HG03066 (cell line): ENCODE results near the gene ZNRF3.
"Not testable (repeated sequence)": the region's sequence is repeated elsewhere in the genome, so short reads cannot be mapped to it uniquely, and the experiment has no call there.

Experiments
- ATAC-seq: cut with Tn5 transposase; IDR thresholded peaks from one replicate; pipeline ENCODE4 v1.9.1; 2021; ENCODE audit warnings: low read depth; ENCODE audit not compliant: unreplicated experiment

Gene ZNRF3

DNA sequence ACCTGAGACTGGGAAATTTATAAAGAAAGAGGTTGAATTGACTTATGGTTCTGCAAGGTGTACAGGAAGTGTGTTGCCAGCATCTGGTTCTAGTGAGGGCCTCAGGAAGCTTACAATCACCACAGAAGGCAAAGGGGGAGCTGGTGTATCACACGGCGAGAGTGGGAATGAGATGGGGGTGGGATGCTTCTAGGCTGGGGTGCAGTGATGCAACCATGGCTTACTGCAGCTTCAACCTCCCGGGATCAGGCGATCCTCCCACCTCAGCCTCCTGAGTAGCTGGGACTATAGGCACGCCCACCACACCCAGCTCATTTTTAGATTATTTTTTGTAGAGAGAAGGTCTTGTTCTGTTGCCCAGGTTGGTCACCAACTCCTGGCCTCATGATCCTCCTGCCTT is 117.3 kb downstream of the ZNRF3 start:
- ATAC-seq: no peak

DNA sequence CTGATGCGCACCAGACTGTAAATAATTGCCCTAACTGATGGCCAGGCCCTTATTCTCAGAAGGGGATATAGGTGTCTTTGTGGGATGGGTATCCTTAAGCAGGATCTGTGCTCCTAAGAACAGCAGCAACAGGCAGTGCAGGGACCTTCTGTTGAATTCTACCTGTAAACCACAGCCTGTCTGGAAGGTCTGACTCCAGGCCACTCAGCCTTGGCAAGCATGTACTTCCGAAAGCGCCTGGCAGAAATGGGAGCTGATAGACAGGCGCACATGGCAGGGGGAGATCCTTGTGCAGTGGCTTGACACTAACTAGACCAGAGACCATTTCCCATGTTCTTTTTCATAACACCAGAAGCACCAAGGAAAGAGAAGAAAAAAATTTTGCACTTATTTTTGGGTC is 119.2 kb downstream of the ZNRF3 start:
- no peak for ATAC-seq

DNA sequence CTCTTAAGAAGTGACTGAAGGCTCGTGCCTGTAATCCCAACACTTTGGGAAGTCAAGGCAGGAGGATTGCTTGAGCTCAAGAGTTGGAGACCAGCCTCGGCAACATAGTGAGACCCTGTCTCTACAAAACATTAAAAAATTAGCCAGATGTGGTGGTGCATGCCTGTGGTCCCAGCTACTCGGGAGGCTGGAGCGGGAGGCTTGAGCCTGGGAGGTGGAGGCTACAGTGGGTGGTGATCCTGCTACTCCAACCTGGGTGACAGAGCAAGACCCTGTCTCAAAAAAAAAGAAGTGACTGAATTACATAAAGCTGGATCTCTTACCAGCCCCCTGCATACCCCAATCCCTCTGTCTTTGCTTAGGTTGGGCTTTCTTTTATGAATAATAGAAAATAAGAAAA is 120.2 kb downstream of the ZNRF3 start:
- ATAC-seq: no peak

DNA sequence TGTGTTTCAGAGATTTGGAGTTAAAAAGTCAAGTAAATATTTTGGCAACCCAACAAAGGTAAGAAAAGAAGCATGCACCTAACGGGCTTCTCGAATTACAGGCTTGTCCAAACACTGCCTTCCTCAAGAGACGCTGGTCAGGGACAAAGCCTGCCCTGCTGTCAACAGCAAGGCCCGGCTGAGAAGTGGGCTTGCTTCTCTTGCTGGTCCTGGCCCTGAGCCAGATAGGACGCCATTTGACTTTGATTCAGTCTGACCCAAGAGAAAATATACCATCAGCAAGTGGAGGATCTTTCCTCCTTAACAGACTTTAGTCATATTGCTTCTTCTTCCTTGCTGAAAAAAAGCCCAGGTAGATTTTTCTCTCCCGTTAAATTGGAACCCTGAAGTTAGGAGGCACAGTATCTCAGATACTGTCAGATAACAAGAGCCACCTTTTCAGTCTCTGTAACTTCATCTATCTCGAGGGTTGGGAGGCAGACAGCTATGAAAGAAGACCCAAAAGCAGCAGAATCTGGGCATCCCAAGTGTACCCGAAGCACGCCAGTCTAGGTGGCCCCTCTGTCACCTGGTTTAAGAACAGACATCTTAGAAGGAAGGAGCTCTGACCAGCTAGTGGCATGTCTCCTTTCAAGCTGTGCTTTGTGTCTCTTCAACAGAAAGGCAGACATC is 120.7 kb downstream of the ZNRF3 start:
- ATAC-seq: no peak

DNA sequence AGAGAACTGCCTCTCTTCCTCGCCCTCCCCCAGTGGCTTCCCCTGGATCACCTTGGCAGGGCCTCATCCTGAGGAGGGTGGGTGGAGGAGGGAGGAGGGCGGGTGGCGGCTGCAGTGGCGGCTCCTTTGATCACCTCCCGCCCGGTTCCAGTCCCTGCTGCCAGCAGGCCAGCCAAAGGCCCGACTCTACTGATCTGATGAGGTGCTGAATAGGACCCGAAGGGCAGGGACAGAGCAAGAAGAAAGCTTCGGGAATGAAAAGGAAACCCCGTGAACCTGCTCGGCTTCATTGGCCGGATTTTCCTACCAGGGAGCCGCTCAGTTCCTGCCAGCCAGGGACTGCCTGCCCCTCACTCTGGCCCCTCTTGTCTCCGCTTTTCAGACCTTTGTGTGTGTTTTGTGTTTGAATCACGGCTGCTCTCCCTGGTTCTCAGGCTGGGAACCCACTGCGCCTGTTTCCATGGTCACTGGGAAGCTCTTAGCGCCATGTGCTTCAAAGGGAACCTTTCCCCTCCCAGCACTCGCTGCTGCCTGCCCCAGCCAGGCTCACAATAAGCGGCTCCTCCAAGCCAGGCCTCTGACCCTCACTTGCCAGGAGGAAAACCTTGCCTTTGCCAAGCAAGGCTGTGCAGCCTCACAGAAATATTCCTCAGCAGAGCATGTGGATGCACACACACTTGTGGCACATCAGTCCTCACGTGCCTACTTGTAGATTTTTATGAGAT is 121.4 kb downstream of the ZNRF3 start:
- no peak for ATAC-seq

DNA sequence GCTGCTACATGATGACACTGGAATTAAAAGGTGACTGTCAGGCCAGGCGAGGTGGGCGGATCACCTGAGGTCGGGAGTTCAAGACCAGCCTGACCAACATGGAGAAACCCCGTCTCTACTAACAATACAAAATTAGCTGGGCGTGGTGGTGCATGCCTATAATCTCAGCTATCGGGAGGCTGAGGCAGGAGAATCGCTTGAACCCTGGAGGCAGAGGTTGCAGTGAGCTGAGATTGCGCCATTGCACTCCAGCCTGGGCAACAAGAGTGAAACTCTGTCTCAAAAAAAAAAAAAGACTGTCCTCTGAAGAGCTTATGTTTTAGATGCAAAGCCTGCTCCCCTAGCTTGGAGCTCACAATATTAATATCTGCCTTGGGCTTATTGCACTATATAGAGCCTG is 122.4 kb downstream of the ZNRF3 start:
- not testable (repeated sequence) for ATAC-seq

DNA sequence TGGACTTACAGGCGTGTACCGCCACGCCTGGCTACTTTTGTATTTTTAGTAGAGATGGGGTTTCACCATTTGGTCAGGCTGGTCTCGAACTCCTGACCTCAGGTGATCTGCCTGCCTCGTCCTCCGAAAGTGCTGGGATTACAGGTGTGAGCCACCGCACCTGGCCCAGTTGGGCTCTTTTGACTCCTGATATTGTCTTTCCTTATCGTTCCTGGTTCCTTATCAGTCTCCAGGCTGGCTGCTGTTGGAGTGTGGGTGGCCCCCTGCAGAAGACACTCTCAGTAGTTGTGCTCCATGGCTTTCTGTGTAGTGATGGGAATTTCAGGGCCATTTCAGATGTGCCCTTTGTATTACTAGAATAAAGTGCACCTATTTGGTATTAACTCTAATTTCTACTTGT is 123.0 kb downstream of the ZNRF3 start:
- ATAC-seq: no peak

DNA sequence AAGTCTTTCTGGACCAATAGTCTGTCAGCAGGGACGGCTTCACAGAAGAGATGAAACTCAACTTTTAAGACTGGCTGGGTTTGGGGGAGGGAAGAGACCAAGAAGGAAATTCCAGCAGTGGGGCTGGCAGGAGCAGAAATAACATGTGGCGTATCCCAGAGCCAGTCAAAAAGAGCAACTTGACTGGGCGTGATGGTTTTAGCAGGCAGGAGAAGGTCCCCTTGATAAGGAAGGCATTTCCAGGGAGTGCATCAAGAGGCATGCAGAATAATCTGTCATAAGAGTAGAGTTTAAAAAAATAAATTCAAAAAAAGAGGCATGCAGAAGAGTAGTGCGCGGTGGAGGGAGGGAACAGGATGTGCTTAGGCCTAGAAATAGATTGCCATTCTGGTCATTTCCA is 125.8 kb downstream of the ZNRF3 start:
- no peak for ATAC-seq

DNA sequence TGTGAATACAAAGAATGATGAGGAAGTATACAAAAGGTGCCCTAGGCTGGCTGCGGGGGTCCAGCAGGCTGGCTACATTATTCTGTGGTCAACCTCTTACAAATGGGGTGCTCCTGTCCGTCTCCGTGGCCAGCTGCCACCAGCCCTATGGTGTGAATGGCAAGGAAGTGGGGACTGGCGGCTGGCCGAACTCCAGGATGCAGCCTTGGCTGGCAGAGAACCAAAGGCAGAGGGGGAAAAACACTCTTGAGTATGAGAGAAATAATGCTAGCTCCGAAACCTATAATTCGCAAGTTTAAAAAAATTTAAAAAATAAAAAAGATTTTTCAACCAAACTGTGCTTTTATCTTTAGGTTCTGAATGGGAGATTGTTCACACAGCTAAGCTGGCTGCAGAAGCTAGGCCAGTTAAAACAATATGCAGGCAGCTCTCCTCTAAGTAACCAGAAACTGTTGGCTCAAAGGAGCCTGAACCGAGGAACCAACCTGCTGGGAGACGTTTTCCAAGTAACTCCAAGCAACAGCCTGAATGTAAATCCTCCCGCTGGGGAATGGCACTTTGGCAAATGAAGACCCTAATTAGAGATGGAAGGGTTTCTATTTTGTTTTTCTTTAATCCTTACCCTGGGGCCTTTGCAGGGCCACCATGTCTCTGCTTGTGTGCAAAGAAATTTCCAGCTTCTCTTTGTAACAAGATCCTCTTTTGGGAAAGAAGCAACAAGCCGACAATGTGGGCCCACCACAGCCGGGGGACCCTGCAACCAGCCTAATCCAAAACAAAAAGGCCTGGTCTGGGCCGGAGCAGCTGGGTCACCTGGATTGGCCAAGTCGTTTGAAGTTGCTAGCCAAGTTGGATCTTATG is 128.1 kb downstream of the ZNRF3 start:
- no peak for ATAC-seq

DNA sequence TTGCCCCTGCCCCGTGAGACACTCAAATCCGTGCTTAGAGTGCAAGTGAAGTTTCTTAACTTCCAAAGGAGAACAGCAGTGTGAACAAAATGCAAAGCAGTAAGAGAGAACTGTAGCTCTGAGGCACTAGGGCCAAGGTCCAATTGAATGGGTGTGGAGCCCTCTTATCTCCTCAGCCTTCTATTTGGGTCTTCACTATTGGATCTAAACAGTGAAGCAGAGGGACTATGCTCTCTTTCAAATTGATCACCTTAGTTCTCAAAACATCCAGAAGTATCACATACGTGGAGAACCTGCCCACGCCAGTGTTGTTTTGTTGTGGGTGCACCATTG is 128.7 kb downstream of the ZNRF3 start:
- ATAC-seq: no peak

DNA sequence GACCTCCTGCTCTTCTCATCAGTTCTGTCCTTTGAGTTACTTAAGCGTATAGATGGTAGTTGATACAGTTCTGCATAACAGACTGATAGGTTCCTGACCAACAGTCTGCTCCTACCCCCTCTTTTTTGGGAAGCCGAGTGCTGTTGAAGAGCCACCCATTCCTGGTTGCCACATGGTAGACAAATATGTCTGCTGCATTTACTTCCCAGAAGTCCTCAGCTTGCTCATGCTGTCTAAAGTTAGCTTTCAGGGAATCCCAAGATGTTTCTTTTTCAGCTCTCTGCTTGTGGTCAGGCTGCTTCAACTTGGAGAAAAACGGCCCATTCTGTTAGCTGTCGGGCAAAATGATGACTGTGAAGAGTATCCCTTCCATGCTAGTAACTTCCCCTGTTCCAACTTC is 129.6 kb downstream of the ZNRF3 start:
- no peak for ATAC-seq

DNA sequence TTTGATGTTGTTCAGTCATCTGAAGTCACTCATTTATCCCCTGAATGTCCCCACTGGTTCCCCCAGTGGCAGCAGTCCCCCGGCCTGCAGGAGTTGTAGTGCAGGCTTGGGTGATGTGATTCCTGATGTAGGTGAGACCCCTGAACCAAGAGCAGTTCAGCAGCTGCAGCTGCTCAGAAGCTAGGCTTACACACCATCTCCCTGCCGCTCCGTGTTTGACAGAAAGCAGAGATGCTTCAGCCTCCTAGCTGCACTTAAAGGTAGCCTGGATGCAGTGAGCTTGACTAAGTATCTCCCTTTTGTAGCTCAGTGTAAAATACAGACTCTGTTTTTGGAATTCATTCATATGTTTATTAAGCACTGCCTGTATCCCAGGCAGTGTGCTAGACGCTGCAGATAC is 130.9 kb downstream of the ZNRF3 start:
- no peak for ATAC-seq

DNA sequence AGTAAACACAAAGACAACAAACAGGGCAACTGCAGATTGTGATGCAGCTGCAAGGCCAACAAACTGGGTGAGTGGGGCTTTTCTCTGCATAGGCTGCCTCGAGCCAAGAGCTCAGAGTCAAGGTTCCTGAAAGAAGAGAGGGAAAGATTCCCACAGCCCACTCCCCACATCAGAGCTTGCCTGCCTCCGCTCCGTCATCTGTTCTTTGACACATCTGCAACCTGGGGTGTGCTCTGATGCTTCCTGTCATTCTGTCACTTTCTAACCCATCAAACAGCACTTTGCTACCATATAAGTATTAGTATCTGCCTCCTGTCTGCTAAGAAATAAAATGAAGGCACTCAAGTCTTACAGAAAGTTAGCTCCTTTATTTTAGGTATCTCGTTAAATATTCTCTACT is 131.4 kb downstream of the ZNRF3 start:
- ATAC-seq: no peak

DNA sequence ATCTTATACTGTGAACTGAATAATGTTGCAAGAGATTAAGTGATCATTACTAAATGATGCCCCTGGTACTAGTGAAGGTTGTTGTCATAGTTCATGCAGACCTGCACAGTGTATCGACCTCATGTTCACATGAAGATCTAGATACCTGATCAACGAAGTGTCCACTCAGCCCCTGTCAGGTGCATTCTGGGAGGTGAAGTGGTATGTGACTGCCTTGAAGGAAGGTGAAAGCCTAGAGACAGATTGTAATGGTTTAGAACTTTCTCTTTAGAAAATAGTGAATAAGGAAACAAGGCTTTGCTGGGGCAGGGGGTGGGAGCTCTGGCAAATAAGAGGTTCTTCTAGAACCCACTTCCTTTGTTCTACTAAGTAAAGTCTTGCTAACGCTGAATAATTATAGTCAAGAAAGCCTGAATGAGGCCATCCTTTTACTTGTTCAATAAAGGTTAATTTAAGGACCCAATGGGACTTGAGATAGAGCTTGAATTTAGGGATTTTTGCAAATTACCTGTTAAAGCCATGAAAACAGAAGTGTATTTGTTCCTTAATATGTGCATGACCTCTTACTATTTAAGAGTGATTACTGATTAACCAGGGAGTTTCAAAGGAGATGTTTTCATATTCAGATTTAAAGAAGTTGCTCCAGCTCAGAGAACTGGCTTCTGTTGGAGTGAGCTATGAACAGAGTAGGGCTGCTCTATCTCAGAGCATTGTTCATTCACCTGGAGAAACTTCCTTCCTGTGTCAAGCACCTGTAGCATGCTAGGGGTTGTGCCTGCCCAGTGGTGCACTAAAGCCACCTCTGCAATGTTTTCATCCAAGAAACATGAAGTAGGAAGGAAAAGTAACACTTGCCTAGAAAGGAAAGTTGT is 132.9 kb downstream of the ZNRF3 start:
- no peak for ATAC-seq

DNA sequence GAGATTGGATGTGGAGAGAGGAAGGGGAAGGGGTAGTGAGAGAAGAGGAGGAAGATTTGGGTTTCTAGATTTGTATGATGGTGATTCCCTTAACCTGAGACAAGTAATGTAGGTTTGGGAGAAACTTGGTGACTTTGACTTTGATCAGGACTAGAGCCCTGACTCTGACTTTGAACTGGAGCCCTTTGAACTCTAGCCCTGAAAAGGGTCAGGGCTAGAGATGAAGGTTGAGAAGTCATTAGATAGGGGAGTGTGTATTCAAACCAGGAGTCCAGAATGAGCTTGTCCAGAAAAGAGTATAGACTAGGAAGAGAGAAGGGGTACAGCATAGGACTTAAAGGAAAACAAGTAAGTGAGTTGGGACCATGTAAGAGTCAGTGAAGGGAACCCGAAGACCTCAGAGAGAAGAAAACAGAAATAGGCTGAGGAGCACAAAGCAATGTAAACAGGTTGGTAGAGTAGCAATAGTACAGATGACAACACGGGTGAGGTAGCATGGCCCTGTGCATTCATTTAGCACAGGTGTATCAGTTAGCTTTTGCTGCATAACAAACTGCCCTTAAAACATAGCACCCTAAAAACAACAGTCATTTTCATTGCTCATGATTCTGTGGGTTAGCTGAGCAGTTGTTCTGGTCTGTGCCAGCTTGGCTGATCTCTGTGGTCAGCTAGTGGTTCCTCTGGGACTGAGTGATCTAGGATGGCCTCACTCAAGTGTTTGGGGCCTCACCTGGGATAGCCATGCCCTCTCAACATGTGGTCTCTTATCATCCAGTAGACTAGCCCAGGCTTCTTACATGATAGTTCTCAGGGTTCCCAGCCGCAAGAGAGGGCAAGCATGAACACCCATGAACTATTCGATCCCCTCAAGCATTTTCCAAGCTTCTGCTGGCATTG is 135.2 kb downstream of the ZNRF3 start:
- ATAC-seq: no peak

DNA sequence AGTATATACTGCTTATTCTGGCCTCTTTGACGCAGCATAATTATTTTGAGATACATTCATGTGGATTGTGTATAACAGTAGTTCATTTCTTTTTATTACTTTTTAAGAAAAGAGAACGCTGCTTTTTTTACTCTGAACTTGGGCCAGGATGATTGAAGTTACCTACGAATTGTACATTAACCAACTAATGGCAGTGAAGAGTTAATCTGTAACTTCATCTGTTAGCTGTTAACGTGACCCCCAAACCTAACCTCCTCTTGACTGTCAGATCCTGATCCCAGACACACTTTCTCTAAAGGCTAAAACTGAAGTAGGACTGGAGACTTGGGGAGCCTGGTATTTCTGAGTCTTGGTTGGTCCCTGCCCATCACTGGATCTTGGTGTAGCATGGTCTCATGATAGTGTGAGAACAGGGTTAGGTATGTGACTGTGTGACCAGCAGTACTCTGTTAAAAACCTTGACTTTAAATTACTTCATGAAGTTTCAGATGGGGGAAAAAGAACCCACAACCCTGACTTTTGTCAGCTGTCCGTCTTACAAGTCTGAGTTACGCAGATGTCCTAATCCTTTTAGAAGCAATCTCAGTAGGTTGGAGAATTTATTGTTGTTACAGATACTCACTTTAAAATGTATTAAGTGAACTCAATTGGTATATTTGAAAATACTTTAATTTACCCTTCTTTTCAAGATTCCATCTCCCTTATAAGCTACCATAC is 138.9 kb downstream of the ZNRF3 start:
- no peak for ATAC-seq

DNA sequence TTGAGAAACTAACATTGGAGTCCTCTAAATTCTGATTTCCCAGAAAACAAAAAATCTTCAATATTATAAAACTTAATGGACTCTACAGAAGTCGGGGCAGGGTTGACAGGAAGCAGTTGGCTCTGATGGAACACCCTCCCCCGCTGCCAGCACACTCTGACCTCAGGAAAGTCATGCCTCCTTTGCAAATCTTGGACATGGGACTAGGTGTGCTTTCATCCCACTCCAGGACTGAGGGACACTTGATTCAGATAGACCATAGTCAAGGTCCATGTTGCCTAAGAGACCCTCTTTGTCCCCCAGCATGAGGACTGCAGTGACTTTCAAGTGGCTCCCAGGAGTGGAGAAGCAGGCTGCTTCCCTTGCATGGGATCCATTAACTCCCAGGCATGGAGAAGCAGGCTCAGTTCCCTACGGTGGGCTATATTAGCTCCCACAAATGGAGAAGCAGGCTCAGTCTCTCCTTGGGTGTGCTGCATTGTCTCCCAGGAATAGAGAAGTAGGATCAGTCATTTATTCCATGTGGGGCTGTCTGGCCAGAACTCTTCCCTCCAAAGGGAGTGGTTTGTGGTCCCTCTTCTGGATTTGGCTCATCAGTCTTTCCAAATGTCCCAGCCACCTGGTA is 139.9 kb downstream of the ZNRF3 start:
- no peak for ATAC-seq

DNA sequence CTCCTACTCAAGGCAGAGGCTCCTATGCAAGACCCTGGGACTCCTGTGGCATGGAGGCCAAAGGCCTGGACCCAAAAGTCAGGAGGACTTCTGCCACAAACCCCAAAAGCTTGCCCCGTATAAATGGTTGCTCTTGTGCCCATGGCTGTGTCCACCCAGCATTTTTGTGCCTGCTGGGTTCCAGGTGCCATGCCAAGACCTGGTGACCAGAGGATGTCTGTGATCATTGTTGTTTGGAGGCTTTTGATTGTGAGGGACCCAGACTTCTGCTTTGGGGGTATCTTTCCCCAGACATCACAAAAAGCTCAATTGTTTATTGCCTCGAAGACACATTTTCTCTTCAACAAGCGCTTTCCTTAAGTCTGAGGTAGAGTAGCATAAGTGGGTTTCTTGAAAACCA is 143.2 kb downstream of the ZNRF3 start:
- ATAC-seq: no peak

DNA sequence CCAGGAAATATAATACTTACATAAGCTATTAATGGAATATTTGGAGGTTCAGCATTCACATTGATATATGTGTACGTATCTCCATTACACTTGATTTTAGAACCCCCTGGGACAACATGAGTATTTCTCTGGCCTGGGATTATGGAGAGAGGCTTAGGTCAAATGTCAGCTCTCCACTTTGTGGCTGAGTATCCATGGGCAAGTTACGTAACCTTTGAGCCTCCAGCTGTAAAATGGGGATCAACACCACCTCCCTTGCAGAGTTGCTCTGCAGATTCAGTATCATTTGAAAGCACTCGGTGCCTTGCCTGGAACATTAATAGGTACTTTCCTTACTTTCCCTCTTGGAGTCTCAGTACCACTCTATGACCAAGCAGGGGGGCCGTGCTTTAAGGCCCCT is 145.1 kb downstream of the ZNRF3 start:
- no peak for ATAC-seq
